Fibroblast of skin of right quadriceps (primary cell): ENCODE data around the gene RHEBL1.

Source experiments
- DNase-seq: peaks from one replicate; pipeline ENCODE4 v3.0.0-alpha.2; 2013

The RHEBL1 gene

DNA sequence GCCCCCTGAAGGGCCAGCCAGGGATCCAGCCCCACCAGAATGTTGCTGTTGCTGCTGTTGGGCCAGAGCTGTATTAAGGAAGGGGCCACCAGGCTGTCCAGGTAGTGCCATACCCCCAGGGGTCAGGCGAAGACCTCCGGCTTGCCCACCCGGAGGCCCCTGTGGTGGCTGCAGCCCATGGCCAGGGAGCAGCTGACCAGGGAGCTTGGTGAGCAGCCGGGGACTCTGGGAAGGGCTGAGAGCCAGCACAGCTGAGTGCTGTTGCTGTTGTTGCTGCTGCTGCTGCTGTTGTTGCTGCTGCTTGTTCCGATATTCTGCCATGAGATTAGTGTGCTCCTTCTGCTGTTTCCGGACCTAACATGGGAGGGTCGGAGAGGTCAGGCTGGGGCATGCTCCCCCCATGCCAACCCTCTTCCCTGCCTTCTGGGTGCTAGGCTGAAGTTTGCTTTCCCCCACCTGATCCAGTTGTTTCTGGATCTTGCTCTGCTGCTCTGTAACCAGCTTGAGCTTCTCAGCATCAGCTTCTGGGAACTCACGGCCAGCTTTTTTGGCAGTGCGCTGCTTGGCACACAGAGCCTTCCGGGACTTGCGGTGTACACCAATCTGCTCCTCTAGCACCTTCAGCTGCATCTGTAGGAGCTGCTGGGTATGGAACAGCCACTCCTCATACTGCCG, 36.0 kb downstream of the RHEBL1 start:
- no peak for DNase-seq

DNA sequence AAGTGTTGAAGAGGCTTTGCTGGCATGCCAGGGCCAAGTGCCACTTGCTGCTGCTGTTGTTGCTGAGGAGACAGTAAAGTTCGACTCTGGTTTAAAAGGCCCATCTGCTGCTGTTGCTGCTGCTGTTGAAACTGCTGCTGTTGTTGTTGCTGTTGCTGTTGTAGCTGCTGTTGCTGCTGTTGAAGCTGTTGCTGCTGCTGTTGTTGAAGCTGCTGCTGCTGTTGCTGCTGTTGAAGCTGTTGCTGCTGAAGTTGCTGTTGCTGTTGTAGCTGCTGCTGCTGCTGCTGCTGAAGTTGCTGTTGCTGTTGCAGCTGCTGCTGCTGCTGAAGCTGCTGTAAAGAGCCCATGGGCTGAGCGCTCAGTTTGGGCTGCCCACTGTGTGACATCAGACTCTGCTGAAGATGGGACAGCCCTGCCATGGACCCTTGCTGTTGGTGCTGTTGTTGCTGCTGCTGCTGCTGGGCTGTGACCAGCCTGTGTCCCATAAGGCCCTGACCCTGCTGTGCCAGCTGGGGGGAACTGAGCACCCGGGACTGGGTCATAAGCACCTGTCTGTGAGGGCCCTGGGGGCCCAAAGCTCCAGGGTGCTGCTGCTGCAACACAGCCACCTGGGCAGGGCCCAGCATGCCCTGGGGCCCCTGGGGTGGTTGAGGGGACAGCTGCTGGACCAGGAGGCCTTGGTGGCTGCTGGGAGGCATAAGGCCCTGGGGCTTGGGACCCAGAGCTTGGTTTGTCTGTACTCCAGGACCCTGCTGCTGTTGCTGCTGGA, 36.9 kb downstream of the RHEBL1 start:
- DNase-seq, result no peak

GRCh38 chr12:49032276-49032675, 37.5 kb downstream of the RHEBL1 start:
- DNase-seq, result no peak

DNA sequence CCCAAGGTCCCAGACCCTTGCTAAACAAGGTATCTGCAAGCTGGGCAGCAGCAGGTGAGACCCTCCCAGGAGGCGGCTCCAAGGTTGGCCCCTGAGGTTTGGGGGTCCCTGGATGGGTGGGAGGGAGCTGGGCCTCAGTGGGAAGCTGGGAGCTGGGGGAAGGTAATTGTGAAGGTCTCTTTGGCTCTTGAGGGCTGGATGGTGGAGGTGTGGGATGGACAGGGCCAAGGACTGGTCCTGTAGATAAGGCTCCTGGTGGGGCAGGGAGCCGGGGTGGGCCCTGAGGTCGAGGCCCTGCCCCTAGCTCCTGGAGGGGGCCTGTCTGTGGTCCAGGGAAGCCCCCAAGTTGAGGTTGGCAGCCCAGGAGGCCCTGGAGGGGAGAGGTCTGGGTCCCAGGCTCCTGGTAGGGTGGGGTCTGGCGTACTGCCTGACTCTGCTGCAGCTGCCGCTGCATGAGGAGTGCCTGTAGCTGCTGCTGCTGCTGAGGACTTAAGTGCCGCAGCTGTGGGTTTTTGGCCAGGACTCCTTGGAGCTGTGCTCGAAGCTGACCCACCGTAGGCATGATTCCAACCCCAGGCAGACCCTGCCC, 38.1 kb downstream of the RHEBL1 start:
- DNase-seq, result no peak

DNA sequence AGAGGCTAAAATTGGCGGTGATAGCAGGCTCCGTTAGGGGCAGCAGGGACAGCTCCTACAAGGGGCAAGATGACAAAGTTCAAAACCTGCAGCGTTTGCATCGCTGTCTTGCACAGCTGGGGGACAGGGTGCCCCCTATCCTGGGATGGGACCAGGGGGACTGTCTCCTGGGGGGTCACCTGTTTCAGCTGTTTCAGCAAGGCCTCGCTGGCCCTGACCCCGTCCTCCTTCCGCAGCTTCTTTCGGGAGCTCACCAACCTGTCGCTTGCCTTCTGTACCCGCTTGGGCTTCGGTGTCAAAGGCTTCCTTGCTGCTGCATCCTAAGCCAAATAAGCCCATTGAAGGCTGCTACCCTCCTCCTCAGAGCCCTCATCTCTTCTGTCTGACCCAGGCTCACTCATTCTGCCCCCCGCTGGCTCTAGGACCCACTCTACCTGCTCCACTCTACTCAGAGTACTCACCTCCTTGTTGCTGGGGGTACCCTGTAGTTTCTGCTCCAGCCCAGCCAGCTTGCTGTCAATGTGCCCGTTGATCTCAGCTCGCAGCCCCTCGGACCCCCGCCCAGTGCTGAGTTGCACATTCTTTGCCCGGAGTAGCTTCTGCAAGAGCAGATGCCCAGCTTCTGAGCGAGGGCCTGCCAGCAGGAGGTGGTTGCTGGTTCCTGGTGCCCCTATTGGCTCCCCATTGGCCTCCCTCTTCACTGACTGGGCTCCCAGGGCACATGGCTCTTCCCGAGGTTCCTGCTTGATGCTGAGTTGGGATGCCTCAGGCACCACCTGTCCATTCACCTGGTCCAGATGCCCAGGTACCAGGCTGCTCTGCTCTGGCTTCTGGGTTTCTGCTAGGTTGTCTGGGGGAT, 38.8 kb downstream of the RHEBL1 start:
- DNase-seq, result no peak

GRCh38 chr12:49030119-49030518, 39.7 kb downstream of the RHEBL1 start:
- no peak for DNase-seq

- no peak for DNase-seq
Measured at GRCh38 chr12:49028666-49029275, 41.0 kb downstream of the RHEBL1 start.

DNA sequence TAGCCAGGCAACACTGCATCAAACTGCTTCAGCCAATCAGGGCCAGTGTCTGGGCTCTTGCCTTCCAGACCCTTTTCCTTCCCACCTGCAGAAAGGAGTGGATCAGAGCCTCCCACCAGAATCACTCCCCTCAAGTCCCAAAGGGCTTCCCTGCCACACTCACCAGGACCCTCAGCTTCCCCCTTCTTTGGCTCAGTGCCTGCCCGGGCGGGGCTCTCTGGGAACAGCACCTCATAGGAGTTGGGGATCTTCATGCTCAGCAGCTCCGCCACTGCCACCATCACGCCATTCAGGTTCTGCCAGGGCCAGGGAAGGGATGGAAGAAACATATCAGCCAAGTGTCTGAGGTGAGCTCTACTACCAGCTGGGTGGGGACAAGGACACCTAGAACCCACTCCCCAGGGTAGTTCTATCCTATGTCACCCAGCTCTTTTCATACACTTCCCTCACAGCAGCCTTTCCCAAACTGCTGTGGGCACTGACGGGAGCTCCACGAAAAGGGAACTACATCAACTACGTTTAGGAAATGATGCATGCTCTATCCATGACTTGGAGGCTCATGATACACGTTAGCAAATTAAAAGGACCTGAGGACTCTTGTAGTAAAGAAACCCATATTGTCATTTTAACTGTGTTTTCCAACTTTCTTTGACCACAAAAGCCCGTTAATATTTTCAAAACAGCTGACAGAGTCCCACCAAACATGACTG, 41.8 kb downstream of the RHEBL1 start:
- DNase-seq, result no peak

- no peak for DNase-seq
Measured at GRCh38 chr12:49026678-49027480, 42.9 kb downstream of the RHEBL1 start.

GRCh38 chr12:49026101-49026500, 43.7 kb downstream of the RHEBL1 start:
- no peak for DNase-seq

- no peak for DNase-seq
Measured at GRCh38 chr12:49025463-49025862, 44.3 kb downstream of the RHEBL1 start.

DNA sequence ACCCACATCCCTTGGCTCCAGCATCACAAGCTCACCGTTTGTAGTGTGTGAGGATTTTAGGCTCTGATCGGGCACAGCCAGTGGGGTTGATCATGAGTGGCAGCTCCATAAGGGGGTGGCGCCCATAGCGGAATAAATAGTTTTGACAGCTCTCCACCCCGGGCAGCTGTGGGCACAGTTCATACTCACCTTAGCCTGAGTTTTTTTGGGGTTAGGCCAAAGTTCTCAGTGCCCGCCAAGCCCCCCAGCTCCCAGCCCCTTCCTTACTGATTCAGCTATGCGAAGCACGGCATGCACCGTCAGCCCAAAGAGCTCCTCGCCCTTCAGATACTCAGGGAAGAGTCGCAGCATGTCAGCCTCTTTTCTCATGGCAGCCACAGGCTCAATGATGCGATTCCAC, 45.2 kb downstream of the RHEBL1 start:
- no peak for DNase-seq

GRCh38 chr12:49023812-49024211, 46.0 kb downstream of the RHEBL1 start:
- no peak for DNase-seq

DNA sequence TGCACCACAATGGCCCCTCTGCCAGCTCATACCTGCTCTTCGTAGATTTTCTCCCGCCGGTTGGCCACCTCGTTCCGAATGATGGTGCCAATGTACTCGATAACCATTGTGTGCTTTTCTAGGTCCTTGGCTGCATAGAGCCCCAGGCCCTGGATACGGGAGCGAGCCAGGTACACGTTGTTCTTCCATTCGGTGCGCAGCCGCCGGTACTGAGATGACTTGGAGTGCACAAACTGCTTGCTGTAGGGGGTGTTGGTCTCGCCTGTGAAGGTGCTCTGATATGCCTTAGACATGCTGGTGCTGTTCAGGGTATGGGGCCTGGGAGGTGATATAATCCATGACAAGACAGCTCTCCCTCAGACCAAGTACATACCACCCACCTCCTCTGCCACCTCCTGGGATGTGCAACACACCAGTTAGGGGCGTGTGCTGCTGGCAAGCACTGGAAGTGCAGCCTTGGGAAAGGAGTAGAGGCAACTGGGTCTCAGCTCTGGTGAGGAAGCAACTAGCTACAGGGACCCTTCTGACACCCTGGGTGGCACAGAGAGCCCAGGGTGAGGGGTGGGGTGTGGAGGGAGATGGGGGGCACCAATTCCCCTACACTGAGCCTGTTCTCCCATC, 47.1 kb downstream of the RHEBL1 start:
- DNase-seq, result no peak

DNA sequence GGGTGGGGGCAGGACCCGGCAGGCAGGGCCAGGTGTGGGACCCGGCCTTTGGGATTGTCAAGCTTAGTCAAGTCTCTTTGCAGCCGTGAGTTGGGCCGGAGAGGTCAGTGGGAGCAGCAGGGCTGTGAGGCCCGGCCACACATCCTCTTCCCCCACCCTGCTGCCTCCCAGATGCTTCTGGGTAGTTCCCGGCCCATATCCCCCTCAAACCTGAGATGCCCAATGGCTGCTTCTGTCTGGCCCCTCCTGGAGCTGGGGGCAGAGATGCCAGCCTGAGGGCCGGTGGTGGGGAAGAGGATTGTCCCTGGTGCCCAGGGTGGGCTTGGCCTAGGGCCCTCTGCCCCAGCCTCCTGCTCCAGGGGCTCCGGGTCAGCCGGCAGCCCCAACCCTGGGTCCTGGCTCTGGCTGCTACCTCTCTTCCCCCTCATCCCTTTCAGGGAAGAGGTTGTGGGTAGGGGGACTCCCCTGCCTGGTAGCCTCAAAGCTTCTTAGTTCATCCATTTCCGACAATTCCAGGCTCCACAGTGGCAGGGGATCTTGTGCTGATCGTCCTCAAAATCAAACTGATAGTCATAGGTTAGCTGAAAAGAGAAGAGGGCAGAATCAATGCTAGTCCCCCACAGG, 48.4 kb downstream of the RHEBL1 start:
- DNase-seq, result no peak

- no peak for DNase-seq
Measured at GRCh38 chr12:49020441-49020840, 49.3 kb downstream of the RHEBL1 start.

DNA sequence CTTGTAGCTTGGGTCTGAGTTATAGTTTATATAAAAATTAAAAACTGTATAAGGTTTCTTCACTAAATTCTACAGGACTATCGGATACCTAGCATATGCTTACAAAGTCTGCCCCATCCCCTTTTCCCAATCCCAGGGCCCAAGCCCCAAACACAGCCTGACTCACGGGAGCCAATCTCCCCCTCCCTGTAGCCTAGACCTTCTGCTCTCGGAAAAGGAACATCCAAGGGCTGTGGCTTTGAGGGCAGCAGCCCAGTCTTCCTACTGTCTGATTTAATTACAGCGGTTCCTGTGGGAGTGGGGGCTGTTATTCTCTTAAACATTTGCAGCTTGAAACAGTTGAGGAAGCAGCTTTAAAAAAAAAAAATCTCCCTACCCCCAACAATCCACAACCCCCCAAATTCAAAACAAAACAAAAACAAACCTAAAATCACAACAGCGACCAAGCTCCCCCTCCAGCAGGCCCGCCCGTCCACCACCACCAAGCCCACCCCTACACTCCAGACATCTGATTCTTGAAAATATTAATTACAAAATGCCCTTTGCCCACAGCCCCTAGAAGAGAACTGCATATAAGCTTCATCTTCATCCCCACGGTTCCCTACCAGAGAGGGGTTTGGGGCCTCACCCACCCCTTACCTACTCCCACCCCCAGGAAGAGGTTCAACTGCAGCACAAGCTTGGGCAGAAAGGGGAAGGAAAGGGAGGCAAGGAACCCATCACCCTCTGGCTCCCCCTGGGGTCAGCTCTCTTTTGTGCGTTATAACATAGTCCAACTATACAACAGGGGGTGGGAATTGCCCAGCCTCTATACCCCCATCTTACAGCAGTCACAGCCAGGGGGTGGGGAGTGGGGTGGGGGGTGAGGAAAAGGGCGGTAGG, 50.1 kb downstream of the RHEBL1 start:
- DNase-seq, result peak; percentile 55

- no peak for DNase-seq
Measured at GRCh38 chr12:49019120-49019430, 50.7 kb downstream of the RHEBL1 start.
